GM18508 (cell line): Measurements from ENCODE around the gene FSIP1.

Experiments used
- ATAC-seq: cut with Tn5 transposase; IDR thresholded peaks from one replicate; pipeline ENCODE4 v1.9.1; 2021; ENCODE audit warnings: moderate number of reproducible peaks; ENCODE audit not compliant: insufficient read depth, unreplicated experiment

FSIP1 gene

DNA sequence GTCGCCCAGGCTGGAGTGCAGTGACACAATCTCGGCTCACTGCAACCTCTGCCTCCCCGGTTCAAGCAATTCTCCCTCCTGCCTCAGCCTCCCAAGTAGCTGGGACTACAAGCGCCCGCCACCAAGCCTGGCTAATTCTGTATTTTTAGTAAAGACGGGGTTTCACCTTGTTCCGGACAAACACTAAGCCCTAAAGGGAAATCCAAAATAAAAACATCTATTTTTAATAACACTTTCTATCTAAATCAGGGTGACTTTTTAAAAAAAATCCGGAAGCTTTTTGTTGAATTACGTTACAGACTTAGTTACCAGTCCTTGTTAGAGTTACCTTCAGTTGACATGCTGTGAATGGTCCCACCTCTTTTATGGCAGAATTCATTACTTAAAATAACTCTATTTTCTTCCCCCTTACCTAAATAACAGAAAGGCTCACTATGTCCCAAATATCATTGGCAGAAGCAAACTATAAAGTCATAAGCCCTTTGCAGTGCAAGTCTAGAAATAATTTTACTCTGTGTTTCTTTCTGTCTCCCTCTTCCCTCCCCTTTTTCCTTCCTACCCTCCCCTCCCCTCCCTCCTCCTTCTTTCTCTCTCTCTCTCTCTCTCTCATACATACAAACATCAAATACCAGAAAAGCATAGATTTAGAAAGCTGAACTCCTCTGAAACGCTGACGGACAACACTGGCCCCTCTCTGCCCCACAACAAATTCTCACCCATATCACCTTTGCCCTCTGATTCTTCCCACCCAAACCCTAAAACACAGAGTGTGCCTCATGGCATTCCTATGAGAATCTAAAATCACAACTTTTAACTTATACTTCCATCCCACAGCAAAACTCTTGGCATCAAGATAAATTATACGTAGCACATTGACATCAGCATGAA is 183.4 kb downstream of the FSIP1 start:
- ATAC-seq: no peak

- ATAC-seq: no peak
These were observed 184.3 kb downstream of the FSIP1 start for GRCh38 chr15:39598186-39598850.

DNA sequence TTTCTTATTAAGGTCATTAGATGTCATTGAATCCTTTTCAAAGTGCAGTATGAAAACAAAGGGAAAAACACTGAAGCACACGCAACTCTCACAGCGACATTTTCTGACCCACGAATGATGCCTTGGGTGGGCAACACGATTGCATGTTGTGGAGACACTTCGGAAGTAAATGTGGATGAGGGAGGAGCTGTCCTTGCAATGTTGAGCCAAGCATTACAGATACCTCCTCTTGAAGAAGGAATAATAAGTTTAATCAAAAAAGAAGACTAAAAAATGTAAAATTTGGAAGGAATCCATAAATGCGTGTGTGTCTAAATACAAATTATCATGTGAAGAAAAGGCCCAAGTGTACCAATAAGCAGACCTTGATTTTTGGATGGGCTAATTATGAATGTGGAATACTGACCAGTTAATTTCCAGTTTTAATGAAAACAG is 184.9 kb downstream of the FSIP1 start:
- ATAC-seq: no peak

DNA sequence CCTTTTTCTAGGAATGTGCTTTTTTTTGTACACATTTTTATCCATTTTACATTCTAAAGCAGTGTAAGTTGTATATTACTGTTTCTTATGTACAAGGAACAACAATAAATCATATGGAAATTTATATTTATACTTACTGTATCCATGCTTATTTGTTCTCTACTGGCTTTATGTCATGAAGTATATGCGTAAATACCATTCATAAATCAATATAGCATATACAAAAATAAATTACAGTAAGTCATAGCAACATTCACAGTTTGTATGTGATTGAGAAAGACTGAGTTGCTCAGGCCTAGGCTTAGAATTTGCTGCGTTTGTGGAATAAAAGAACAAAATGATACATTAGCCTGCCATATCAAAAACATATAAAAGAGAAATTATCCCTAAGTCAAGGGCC is 185.3 kb downstream of the FSIP1 start:
- ATAC-seq: no peak

GRCh38 chr15:39596358-39597051 is 186.1 kb downstream of the FSIP1 start:
- no peak for ATAC-seq

DNA sequence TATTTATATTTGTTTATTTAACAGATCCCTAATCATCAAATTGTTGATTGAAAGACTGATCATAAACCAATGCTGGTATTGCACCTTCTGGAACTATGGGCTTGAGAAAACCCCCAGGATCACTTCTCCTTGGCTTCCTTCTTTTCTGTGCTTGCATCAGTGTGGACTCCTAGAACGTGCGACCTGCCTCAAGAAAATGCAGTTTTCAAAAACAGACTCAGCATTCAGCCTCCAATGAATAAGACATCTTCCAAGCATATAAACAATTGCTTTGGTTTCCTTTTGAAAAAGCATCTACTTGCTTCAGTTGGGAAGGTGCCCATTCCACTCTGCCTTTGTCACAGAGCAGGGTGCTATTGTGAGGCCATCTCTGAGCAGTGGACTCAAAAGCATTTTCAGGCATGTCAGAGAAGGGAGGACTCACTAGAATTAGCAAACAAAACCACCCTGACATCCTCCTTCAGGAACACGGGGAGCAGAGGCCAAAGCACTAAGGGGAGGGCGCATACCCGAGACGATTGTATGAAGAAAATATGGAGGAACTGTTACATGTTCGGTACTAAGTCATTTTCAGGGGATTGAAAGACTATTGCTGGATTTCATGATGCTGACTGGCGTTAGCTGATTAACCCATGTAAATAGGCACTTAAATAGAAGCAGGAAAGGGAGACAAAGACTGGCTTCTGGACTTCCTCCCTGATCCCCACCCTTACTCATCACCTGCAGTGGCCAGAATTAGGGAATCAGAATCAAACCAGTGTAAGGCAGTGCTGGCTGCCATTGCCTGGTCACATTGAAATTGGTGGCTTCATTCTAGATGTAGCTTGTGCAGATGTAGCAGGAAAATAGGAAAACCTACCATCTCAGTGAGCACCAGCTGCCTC is 187.1 kb downstream of the FSIP1 start:
- ATAC-seq: no peak

GRCh38 chr15:39594446-39595337 is 187.9 kb downstream of the FSIP1 start:
- ATAC-seq: no peak

GRCh38 chr15:39593656-39594445 is 188.8 kb downstream of the FSIP1 start:
- no peak for ATAC-seq

DNA sequence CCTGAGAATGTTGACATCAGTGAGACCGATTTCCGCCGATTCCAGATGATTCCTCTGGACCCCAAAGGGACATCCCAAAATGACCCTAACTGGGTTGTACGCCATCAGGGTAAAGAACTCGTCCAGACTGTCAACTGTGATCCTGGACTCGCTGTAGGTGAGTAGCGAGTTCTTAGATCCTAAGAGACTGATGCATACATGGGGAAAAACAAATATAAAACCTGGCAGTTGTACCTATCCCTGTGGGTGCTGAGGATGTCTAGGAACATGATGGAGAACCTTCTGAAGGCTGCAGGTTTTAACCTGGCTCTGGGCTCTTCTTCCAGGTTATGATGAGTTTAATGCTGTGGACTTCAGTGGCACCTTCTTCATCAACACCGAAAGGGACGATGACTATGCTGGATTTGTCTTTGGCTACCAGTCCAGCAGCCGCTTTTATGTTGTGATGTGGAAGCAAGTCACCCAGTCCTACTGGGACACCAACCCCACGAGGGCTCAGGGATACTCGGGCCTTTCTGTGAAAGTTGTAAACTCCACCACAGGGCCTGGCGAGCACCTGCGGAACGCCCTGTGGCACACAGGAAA is 189.5 kb downstream of the FSIP1 start:
- no peak for ATAC-seq

DNA sequence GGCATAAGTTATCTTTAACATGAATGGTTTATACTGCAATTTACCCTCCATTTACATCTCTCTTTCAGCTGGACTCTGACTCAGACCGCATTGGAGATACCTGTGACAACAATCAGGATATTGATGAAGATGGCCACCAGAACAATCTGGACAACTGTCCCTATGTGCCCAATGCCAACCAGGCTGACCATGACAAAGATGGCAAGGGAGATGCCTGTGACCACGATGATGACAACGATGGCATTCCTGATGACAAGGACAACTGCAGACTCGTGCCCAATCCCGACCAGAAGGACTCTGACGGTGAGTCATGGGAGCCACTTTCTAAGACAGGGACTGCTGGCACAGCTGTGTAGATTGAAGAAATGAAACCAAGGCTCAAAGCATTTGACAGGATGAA is 190.1 kb downstream of the FSIP1 start:
- no peak for ATAC-seq

GRCh38 chr15:39591896-39592315 is 190.7 kb downstream of the FSIP1 start:
- ATAC-seq: no peak

GRCh38 chr15:39591141-39591895 is 191.3 kb downstream of the FSIP1 start:
- no peak for ATAC-seq

DNA sequence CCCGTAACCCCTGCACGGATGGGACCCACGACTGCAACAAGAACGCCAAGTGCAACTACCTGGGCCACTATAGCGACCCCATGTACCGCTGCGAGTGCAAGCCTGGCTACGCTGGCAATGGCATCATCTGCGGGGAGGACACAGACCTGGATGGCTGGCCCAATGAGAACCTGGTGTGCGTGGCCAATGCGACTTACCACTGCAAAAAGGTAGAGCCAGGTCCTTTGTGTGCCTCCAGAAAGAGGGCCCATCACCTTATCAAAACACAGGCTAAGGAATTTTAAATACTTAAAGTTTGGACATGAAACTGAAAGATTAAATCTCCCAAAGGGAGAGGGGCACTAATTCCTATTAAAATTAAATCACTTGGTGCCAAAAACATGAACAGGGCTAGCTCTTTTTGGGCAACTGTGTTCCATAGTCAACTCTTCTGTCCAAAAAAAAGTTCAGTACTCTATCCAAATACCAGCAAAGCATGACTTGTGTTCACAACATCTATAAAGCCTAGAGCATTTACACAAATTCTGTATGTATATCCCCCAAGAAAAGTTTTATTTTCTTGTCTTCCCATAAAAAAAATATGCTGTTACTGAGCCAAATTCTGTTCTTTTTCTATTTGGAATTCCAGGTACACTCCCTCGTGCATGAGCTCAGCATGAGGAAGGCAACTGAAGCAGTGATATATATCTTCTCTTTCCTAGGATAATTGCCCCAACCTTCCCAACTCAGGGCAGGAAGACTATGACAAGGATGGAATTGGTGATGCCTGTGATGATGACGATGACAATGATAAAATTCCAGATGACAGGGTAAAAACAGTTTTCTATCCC is 192.6 kb downstream of the FSIP1 start:
- ATAC-seq: no peak

DNA sequence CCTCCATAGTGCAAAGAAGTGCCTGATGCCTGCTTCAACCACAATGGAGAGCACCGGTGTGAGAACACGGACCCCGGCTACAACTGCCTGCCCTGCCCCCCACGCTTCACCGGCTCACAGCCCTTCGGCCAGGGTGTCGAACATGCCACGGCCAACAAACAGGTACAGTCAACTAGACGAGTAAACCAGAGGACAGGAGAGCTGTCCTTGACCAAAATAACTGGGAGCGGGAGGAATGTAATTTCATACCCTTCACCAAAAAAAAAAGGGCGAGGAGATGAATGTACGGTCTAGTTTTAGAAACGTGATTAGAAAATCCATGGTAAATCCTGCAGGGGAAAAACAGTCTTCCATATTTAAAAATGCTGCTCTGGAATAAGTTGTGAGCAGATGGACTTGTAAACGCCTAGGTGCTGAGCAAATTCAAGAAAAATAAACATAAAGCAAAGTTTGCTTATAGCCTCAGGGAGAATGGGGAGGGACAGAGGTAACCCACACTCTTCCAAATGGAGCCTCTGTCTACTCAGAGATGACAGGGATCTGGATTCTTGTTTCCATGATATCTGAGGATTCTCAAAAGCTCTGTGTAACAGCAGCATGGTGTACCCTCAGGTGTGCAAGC is 193.3 kb downstream of the FSIP1 start:
- ATAC-seq: no peak

- ATAC-seq: no peak
These were observed 194.0 kb downstream of the FSIP1 start for GRCh38 chr15:39588531-39589192.
